Mesenchymal stem cell (in vitro differentiated cells and primary cell): ENCODE results near the gene UBE2E2.

Source experiments
- DNase-seq: peaks from one replicate; pipeline ENCODE4 v3.0.0-alpha.2; 2013
- H2AFZ ChIP-seq: one replicate; pipeline ENCODE4 v1.6.1; 2013; ENCODE audit warnings: low read depth, mild to moderate bottlenecking, control low read depth, inconsistent platforms, low read length, moderate library complexity
- H2AK5ac ChIP-seq: 2 replicates; pipeline ENCODE4 v1.6.1; 2013; ENCODE audit warnings: low read length, moderate library complexity, mild to moderate bottlenecking, inconsistent platforms; ENCODE audit not compliant: severe bottlenecking
- H2BK120ac ChIP-seq: one replicate; pipeline ENCODE4 v1.6.1; 2013; ENCODE audit warnings: low read depth, mild to moderate bottlenecking, inconsistent platforms, low read length, moderate library complexity
- H2BK12ac ChIP-seq, 2 experiments: one replicate each; pipeline ENCODE4 v1.6.1; 2013; ENCODE audit warnings: inconsistent platforms in 2 of 2, low read length in 2 of 2, mild to moderate bottlenecking in 2 of 2, moderate library complexity in 2 of 2, control low read depth in 1 of 2
- H2BK15ac ChIP-seq: one replicate; pipeline ENCODE4 v1.6.1; 2013; ENCODE audit warnings: mild to moderate bottlenecking, low read depth, inconsistent platforms; ENCODE audit not compliant: poor library complexity, severe bottlenecking
- H2BK5ac ChIP-seq: 2 replicates; pipeline ENCODE4 v1.6.1; 2013; ENCODE audit warnings: low read depth, mild to moderate bottlenecking, low read length, control low read depth, inconsistent platforms; ENCODE audit not compliant: poor library complexity, severe bottlenecking
- H3K14ac ChIP-seq, 2 experiments: one replicate each; pipeline ENCODE4 v1.6.1; 2013; ENCODE audit warnings: inconsistent platforms in 2 of 2, low read length in 2 of 2, control low read depth in 1 of 2, mild to moderate bottlenecking in 1 of 2, moderate library complexity in 1 of 2
- H3K18ac ChIP-seq, 2 experiments: one replicate each; pipeline ENCODE4 v1.6.1; 2013; ENCODE audit warnings: inconsistent platforms in 2 of 2, low read length in 2 of 2, control low read depth in 1 of 2, low read depth in 1 of 2, mild to moderate bottlenecking in 1 of 2
- H3K23ac ChIP-seq, 2 experiments: one replicate each; pipeline ENCODE4 v1.6.1; 2013; ENCODE audit warnings: inconsistent platforms in 2 of 2, low read length in 2 of 2, mild to moderate bottlenecking in 2 of 2, moderate library complexity in 2 of 2, control low read depth in 1 of 2
- H3K27ac ChIP-seq: 2 replicates; pipeline ENCODE4 v1.5.1; 2013; ENCODE audit warnings: mild to moderate bottlenecking, moderate library complexity, low read length, control low read depth, inconsistent platforms; ENCODE audit not compliant: poor library complexity, severe bottlenecking
- H3K27me3 ChIP-seq, 2 experiments: 2 replicates each; pipeline versions ENCODE4 v1.6.1 to v1.7.0; 2013; ENCODE audit warnings: low read length in 2 of 2, mild to moderate bottlenecking in 2 of 2, moderate library complexity in 2 of 2, control low read depth in 1 of 2, inconsistent platforms in 1 of 2; ENCODE audit not compliant: control insufficient read depth in 1 of 2, insufficient read depth in 1 of 2
- H3K36me3 ChIP-seq, 2 experiments: 2 replicates each; pipeline versions ENCODE4 v1.6.1 to v1.7.0; 2013; ENCODE audit warnings: low read length in 2 of 2, control low read depth in 1 of 2, inconsistent platforms in 1 of 2, low read depth in 1 of 2, mild to moderate bottlenecking in 1 of 2; ENCODE audit not compliant: insufficient read depth in 2 of 2, control insufficient read depth in 1 of 2
- H3K4ac ChIP-seq, 2 experiments: one replicate each; pipeline ENCODE4 v1.6.1; 2013; ENCODE audit warnings: inconsistent platforms in 2 of 2, low read length in 2 of 2, mild to moderate bottlenecking in 2 of 2, moderate library complexity in 2 of 2, control low read depth in 1 of 2, low read depth in 1 of 2
- H3K4me1 ChIP-seq: 2 replicates; pipeline ENCODE4 v1.6.1; 2013; ENCODE audit warnings: low read depth, low read length, control low read depth; ENCODE audit not compliant: control insufficient read depth, insufficient read depth
- H3K4me2 ChIP-seq: 2 replicates; pipeline ENCODE4 v1.6.1; 2013; ENCODE audit warnings: low read length, mild to moderate bottlenecking, inconsistent platforms; ENCODE audit not compliant: poor library complexity, severe bottlenecking
- H3K4me3 ChIP-seq, 2 experiments: 2 replicates each; pipeline versions ENCODE4 v1.5.1 to v1.7.0; 2013; ENCODE audit warnings: low read length in 2 of 2, mild to moderate bottlenecking in 2 of 2, control low read depth in 1 of 2, low read depth in 1 of 2; ENCODE audit not compliant: insufficient read depth in 1 of 2
- H3K79me1 ChIP-seq: replicated peaks from 2 replicates; pipeline ENCODE4 v1.6.1; 2013; ENCODE audit warnings: mild to moderate bottlenecking, control low read depth, low read length, inconsistent platforms; ENCODE audit not compliant: poor library complexity, severe bottlenecking
- H3K9ac ChIP-seq: 2 replicates; pipeline ENCODE4 v1.7.0; 2013; ENCODE audit warnings: mild to moderate bottlenecking, low read length, moderate library complexity
- H3K9me3 ChIP-seq: 2 replicates; pipeline ENCODE4 v1.7.0; 2013; ENCODE audit warnings: mild to moderate bottlenecking, low read length; ENCODE audit not compliant: control insufficient read depth
- H4K8ac ChIP-seq: one replicate; pipeline ENCODE4 v1.6.1; 2013; ENCODE audit warnings: inconsistent platforms, mild to moderate bottlenecking, low read length, moderate library complexity
- H4K91ac ChIP-seq: one replicate; pipeline ENCODE4 v1.6.1; 2013; ENCODE audit warnings: mild to moderate bottlenecking, low read length, inconsistent platforms
- whole genome bisulfite sequencing: methylation state at CpG from one replicate; pipeline ENCODE4 v1.1.7; 2013; ENCODE audit warnings: mixed read lengths; 5-methylcytosine and 5-hydroxymethylcytosine counted together

The UBE2E2 gene

DNA sequence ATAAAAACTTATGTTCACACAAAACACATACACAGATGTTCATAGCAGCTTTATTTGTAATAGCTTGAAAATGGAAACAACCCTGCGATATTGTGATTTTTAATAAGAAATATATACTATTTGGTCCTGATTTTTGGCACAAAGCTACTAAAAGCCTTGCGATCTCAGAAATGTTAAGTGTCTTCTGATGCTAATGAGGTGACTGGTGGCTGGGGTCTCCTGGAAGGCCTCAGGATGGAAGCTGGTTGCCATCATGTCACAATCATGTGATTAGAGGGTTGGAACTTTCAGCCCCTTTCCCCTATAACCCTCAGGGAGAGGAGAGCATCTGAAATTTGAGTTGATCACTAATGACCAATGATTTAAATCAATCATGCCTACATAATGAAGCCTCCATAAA, 324.2 kb downstream of the UBE2E2 start:
- Histone ChIP-seq H2BK5ac (no peak overlapping the region), H3K18ac (no peak overlapping the region), H3K14ac (no peak overlapping the region), H3K9me3 (no peaks in the 10 kb centered on the region), H3K4me3 (no peak overlapping the region), H3K27ac (no peak overlapping the region), H3K4me1 (no peaks in the 10 kb centered on the region), H4K91ac (no peak overlapping the region), H3K4ac (no peak overlapping the region), H2BK15ac (no peak overlapping the region), H3K27me3 (no peaks in the 10 kb centered on the region), H3K4me2 (no peak overlapping the region), H2BK120ac (no peak overlapping the region), H3K79me1 (peaks cover 8% of the 10 kb centered on the region), H2AK5ac (no peak overlapping the region), H2BK12ac (no peak overlapping the region), H3K9ac (no peak overlapping the region), H4K8ac (no peak overlapping the region), H3K36me3 (no peaks in the 10 kb centered on the region), H2AFZ (no peak overlapping the region), H3K23ac (no peak overlapping the region)
- DNase-seq = no peak
- 100% methylated on average over 2 of the region's 2 CpGs for WGBS

DNA sequence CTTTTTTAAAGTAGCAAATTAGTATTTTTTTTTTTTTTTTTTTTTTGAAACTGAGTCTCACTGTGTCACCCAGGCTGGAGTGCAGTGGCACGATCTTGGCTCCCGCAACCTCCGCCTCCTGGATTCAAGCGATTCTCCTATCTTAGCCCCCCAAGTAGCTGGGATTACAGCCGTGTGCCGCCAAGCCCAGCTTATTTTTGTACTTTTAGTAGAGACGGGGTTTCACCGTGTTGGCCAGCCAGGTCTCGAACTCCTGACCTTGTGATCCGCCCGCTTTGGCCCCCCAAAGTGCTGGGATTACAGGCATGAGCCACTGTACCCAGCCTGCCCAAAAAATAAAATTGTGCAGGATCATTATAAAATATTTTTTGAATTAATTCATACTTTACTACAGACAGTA, 330.5 kb downstream of the UBE2E2 start:
- Histone ChIP-seq H3K36me3 (peaks cover 0 to 3% of the 10 kb centered on the region in 2 experiments), H3K4me3 (no peak overlapping the region), H2BK120ac (peak overlapping the region; percentile 34), H3K27ac (no peak overlapping the region), H2BK15ac (no peak overlapping the region), H2AK5ac (no peak overlapping the region), H3K14ac (no peak overlapping the region), H3K9ac (no peak overlapping the region), H3K4me2 (no peak overlapping the region), H2AFZ (no peak overlapping the region), H3K18ac (no peak overlapping the region), H3K4ac (no peak overlapping the region), H3K27me3 (no peaks in the 10 kb centered on the region), H3K79me1 (peaks cover 2% of the 10 kb centered on the region), H3K9me3 (no peaks in the 10 kb centered on the region), H4K91ac (no peak overlapping the region), H2BK5ac (no peak overlapping the region), H2BK12ac (no peak overlapping the region), H4K8ac (no peak overlapping the region), H3K23ac (no peak overlapping the region), H3K4me1 (no peaks in the 10 kb centered on the region)
- WGBS = 97% methylated on average over 11 of the region's 11 CpGs
- no peak for DNase-seq

DNA sequence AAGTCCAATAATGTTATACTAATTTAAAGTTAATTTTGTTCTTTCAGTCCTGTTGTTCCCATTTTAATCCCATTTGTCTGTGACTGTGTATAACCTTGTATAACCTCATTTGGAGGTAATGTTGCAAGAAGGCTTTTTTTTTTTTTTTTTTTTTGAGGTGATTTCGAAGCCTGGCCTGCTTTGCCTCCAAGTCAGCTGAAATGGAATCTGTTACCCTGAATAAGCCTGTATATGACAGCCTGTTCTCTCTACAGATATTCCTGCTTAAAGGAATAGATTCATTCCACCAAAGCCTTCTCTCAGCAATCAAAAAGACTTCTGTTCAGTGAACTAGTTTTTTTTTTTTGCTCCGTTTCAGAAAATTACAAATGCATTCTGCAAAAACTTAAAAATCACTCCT, 330.9 kb downstream of the UBE2E2 start:
- H3K27ac ChIP-seq = no peak overlapping the region
- H3K27me3 ChIP-seq = no peaks in the 10 kb centered on the region
- no peak overlapping the region for H3K4me2 ChIP-seq
- no peak overlapping the region for H2AK5ac ChIP-seq
- no peak overlapping the region for H3K9ac ChIP-seq
- H3K4me3 ChIP-seq = no peak overlapping the region
- H3K14ac ChIP-seq = no peak overlapping the region
- H2BK12ac ChIP-seq = no peak overlapping the region
- no peaks in the 10 kb centered on the region for H3K9me3 ChIP-seq
- H3K4ac ChIP-seq = no peak overlapping the region
- H3K36me3 ChIP-seq = peaks cover 0 to 3% of the 10 kb centered on the region in 2 experiments
- H2BK120ac ChIP-seq = no peak overlapping the region
- H3K18ac ChIP-seq = no peak overlapping the region
- H4K91ac ChIP-seq = no peak overlapping the region
- H3K23ac ChIP-seq = no peak overlapping the region
- no peak overlapping the region for H4K8ac ChIP-seq
- no peaks in the 10 kb centered on the region for H3K4me1 ChIP-seq
- H2BK5ac ChIP-seq = no peak overlapping the region
- WGBS = 50% methylated on average over 1 of the region's 2 CpGs
- no peak overlapping the region for H2AFZ ChIP-seq
- DNase-seq = no peak
- no peaks in the 10 kb centered on the region for H3K79me1 ChIP-seq
- no peak overlapping the region for H2BK15ac ChIP-seq

DNA sequence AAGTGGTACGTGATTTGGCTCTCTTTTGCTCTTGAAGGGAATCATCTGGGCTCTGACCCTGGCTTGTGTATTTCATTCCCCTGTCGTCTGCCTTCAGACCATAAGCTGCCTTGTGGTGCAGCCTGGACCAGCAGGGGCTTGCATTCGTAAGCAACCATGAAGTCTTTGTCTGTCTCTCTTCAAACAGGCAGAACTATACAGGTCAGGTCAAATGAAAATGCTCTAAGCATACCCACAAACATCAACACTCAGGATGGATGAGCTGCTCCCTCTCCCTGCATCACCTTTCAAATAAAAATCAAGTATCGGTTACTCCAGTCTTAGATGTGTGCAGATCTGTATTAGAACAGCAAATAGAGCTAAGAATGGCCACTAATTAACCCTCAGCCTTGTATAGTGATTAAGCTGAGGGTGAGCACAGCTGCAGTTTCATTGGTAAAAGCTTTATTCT, 334.0 kb downstream of the UBE2E2 start:
- no peak overlapping the region for H3K14ac ChIP-seq

More for the DNA sequence above, 334.0 kb downstream of the UBE2E2 start:
- no peak overlapping the region for H4K91ac ChIP-seq
- no peaks in the 10 kb centered on the region for H3K4me1 ChIP-seq
- H2BK15ac ChIP-seq = no peak overlapping the region
- H3K36me3 ChIP-seq = peaks cover 0 to 3% of the 10 kb centered on the region in 2 experiments
- DNase-seq = no peak
- WGBS = 56% methylated on average over 3 of the region's 4 CpGs
- no peak overlapping the region for H2BK120ac ChIP-seq
- no peaks in the 10 kb centered on the region for H3K9me3 ChIP-seq
- peaks cover 2% of the 10 kb centered on the region for H3K79me1 ChIP-seq
- H3K4me3 ChIP-seq = no peak overlapping the region
- H3K23ac ChIP-seq = no peak overlapping the region
- H3K9ac ChIP-seq = no peak overlapping the region
- H2AFZ ChIP-seq = no peak overlapping the region
- H4K8ac ChIP-seq = no peak overlapping the region
- no peak overlapping the region for H2BK5ac ChIP-seq
- H3K27ac ChIP-seq = no peak overlapping the region
- no peak overlapping the region for H3K4ac ChIP-seq
- no peak overlapping the region for H3K18ac ChIP-seq
- H2AK5ac ChIP-seq = no peak overlapping the region
- H3K27me3 ChIP-seq = no peaks in the 10 kb centered on the region
- H2BK12ac ChIP-seq = no peak overlapping the region
- no peak overlapping the region for H3K4me2 ChIP-seq
